ENCODE measurements around the gene NHERF1.

DNA sequence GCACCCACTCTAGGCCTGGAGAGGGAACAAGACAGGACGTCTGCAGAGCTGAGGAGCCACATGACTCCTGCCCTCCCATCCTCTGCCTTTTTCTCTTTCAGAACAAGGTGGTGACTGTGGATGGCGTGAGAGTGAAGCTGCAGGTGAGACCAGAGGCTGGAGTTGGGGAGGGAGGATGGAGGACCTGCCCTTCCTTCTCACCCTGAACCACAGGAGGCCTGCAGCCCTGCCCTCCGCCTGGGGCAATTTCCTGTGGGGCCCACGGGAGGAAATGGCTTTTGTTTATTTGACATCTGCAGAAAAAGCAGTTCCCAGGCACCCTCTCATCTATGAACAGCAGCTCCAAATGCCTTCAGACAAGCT, 6.3 kb upstream of the NHERF1 start:
- TF ChIP-seq YY1 (IDR thresholded peaks at IDR 0.05; ENCODE audit: insufficient read depth, insufficient read length), result no peak
- TF ChIP-seq SUZ12 (IDR thresholded peaks at IDR 0.05; ENCODE audit: extremely low read depth, insufficient read depth, insufficient read length), result no peak
